Panc1 (cell line): ENCODE measurements around the gene FRMD4A. TPM values are rescaled to one million over a fixed set of nuclear protein-coding genes. Genes with fewer than 3 reads are reported as not detected.

Experiments
- ATAC-seq: fragments of 200-7000 bp; cut with Tn5 transposase; 2 replicates; pipeline ENCODE4 v1.9.1; 2020; ENCODE audit warnings: mild to moderate bottlenecking, moderate library complexity
- BruUV-seq: library from RNA; stranded (reverse); fragments of 400-500 nt; replicated peaks from 2 replicates; lab custom pipeline; 2021; lab: Mats Ljungman, UMichigan
- CTCF ChIA-PET: fragments of 300-600 bp; sonication (Branson Sonifier 250); formaldehyde crosslinking; loops from one replicate; lab custom pipeline; 2022; ENCODE audit warnings: antibody characterized with exemption; lab: Charles Lee
- POLR2A ChIA-PET: fragments of 300-600 bp; sonication (Branson Sonifier 250); formaldehyde crosslinking; loops from one replicate; lab custom pipeline; 2022; ENCODE audit warnings: antibody characterized with exemption; lab: Charles Lee
- DNase-seq: peaks from one replicate; pipeline ENCODE4 v3.0.0-alpha.2; 2010; ENCODE audit warnings: low read depth, low spot score
- H3K27ac ChIP-seq: 2 replicates; pipeline ENCODE4 v1.5.1; 2011; ENCODE audit warnings: mild to moderate bottlenecking, low read length, inconsistent platforms
- H3K27me3 ChIP-seq: fragments of 200-500 bp; sonication (Bioruptor generic); 2 replicates; pipeline ENCODE4 v1.6.0; 2014; ENCODE audit warnings: low read length, inconsistent platforms; ENCODE audit not compliant: control insufficient read depth, insufficient read depth
- H3K36me3 ChIP-seq: fragments of 200-500 bp; sonication (Bioruptor generic); 2 replicates; pipeline ENCODE4 v1.5.1; 2014; ENCODE audit warnings: inconsistent platforms, mild to moderate bottlenecking, low read length, moderate library complexity; ENCODE audit not compliant: control insufficient read depth, insufficient read depth
- H3K4me1 ChIP-seq: 2 replicates; pipeline ENCODE4 v1.5.1; 2011; ENCODE audit warnings: inconsistent platforms, mild to moderate bottlenecking, low read length, moderate library complexity; ENCODE audit not compliant: control insufficient read depth, insufficient read depth
- H3K4me3 ChIP-seq, 2 experiments: 2 replicates each; pipeline ENCODE4 v1.5.1; 2011 to 2012; ENCODE audit warnings: low read depth in 2 of 2, low read length in 2 of 2, mild to moderate bottlenecking in 2 of 2, inconsistent platforms in 1 of 2, moderate library complexity in 1 of 2
- H3K9me3 ChIP-seq: fragments of 200-500 bp; sonication (Bioruptor generic); 2 replicates; pipeline ENCODE4 v1.5.1; 2014; ENCODE audit warnings: low read depth, mild to moderate bottlenecking, inconsistent platforms, low read length, moderate library complexity; ENCODE audit not compliant: control insufficient read depth, insufficient read depth
- POLR2AphosphoS5 ChIP-seq: IDR thresholded peaks from 2 replicates; pipeline ENCODE4 v1.6.1; 2012; ENCODE audit warnings: mild to moderate bottlenecking, low read depth, low read length, moderate library complexity
- SIN3A ChIP-seq: IDR thresholded peaks from 2 replicates; pipeline ENCODE4 v1.6.1; 2012; ENCODE audit warnings: low read depth, mild to moderate bottlenecking, low read length, moderate library complexity, borderline replicate concordance; ENCODE audit not compliant: insufficient read depth
- TCF7L2 ChIP-seq: IDR thresholded peaks from 2 replicates; pipeline ENCODE4 v1.6.1; 2011; ENCODE audit warnings: mild to moderate bottlenecking, low read depth, low read length, inconsistent platforms
- in situ Hi-C: cut with HindIII; loops from 2 replicates; pipeline ENCODE4 v1.10.0; 2016; ENCODE audit warnings: low sequenced_read_pairs, low pct_unique_long_range_greater_than_20kb
- intact Hi-C: fragments of 100-400 bp; cut with micrococcal nuclease; formaldehyde crosslinking; loops from one replicate; pipeline ENCODE4 v1.10.0; 2022; ENCODE audit not compliant: unreplicated experiment
- total RNA-seq: library from RNA; stranded (reverse); gene quantifications from one replicate; pipeline ENCODE4 v1.2.1, GENCODE V29; 2021; ENCODE audit not compliant: unreplicated experiment
- TF ChIP-seq, protein P1 (sequence below), 2 experiments: IDR thresholded peaks; 2 replicates each; pipeline ENCODE4 v1.6.1; 2011 to 2012; ENCODE audit warnings: low read depth in 2 of 2, control low read depth in 1 of 2, low read length in 1 of 2, mild to moderate bottlenecking in 1 of 2, moderate library complexity in 1 of 2; ENCODE audit not compliant: insufficient read depth in 1 of 2
- TF ChIP-seq, protein P2 (sequence below): fragments of 450-650 bp; IDR thresholded peaks from 2 replicates; pipeline ENCODE4 v1.5.1; 2017; ENCODE audit warnings: mild to moderate bottlenecking

The FRMD4A gene
- total RNA-seq, 1 experiment from 2014 or later = 7.1 TPM

DNA sequence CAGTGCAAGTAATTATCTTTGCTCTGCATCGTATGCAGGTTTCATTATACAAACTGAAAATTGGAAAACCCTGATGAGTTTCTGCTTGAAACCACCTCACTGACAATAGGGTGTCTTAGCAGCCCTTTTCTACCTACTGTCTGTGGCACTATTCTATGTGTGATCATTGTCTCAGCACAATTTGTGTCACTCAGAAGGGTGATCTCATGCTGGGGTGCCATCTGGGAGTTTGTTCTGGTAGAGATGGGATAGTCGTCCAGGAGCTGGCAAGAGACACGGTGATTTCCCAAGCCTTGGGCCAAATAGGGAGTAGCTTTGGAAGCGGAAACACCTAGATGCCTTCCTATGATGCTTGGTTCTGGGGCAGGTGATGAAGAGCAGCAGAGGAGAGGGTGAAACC is 186.3 kb downstream of the FRMD4A start:
- no peak for ATAC-seq
- Histone ChIP-seq H3K36me3 (no peaks in the 10 kb centered on the region), H3K4me1 (no peaks in the 10 kb centered on the region), H3K27ac (no peak overlapping the region), H3K27me3 (no peaks in the 10 kb centered on the region), H3K9me3 (no peaks in the 10 kb centered on the region), H3K4me3 (no peak overlapping the region)
- in situ Hi-C loops = no loop called here
- POLR2A ChIA-PET = no interaction called here
- no TSS peak for BruUV-seq
- TF ChIP-seq POLR2AphosphoS5 (no peak), SIN3A (no peak), TCF7L2 (no peak)
- TF ChIP-seq, protein P1, sequence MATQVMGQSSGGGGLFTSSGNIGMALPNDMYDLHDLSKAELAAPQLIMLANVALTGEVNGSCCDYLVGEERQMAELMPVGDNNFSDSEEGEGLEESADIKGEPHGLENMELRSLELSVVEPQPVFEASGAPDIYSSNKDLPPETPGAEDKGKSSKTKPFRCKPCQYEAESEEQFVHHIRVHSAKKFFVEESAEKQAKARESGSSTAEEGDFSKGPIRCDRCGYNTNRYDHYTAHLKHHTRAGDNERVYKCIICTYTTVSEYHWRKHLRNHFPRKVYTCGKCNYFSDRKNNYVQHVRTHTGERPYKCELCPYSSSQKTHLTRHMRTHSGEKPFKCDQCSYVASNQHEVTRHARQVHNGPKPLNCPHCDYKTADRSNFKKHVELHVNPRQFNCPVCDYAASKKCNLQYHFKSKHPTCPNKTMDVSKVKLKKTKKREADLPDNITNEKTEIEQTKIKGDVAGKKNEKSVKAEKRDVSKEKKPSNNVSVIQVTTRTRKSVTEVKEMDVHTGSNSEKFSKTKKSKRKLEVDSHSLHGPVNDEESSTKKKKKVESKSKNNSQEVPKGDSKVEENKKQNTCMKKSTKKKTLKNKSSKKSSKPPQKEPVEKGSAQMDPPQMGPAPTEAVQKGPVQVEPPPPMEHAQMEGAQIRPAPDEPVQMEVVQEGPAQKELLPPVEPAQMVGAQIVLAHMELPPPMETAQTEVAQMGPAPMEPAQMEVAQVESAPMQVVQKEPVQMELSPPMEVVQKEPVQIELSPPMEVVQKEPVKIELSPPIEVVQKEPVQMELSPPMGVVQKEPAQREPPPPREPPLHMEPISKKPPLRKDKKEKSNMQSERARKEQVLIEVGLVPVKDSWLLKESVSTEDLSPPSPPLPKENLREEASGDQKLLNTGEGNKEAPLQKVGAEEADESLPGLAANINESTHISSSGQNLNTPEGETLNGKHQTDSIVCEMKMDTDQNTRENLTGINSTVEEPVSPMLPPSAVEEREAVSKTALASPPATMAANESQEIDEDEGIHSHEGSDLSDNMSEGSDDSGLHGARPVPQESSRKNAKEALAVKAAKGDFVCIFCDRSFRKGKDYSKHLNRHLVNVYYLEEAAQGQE (IDR thresholded peaks at IDR 0.05; ENCODE audit: insufficient read depth in 1 of 2, low read depth in 2 of 2, low read length in 1 of 2) = no peak
- TF ChIP-seq, protein P2, sequence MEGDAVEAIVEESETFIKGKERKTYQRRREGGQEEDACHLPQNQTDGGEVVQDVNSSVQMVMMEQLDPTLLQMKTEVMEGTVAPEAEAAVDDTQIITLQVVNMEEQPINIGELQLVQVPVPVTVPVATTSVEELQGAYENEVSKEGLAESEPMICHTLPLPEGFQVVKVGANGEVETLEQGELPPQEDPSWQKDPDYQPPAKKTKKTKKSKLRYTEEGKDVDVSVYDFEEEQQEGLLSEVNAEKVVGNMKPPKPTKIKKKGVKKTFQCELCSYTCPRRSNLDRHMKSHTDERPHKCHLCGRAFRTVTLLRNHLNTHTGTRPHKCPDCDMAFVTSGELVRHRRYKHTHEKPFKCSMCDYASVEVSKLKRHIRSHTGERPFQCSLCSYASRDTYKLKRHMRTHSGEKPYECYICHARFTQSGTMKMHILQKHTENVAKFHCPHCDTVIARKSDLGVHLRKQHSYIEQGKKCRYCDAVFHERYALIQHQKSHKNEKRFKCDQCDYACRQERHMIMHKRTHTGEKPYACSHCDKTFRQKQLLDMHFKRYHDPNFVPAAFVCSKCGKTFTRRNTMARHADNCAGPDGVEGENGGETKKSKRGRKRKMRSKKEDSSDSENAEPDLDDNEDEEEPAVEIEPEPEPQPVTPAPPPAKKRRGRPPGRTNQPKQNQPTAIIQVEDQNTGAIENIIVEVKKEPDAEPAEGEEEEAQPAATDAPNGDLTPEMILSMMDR = no peak
- intact Hi-C loops = no loop called here
- no peak for DNase-seq
- CTCF ChIA-PET = no interaction called here

DNA sequence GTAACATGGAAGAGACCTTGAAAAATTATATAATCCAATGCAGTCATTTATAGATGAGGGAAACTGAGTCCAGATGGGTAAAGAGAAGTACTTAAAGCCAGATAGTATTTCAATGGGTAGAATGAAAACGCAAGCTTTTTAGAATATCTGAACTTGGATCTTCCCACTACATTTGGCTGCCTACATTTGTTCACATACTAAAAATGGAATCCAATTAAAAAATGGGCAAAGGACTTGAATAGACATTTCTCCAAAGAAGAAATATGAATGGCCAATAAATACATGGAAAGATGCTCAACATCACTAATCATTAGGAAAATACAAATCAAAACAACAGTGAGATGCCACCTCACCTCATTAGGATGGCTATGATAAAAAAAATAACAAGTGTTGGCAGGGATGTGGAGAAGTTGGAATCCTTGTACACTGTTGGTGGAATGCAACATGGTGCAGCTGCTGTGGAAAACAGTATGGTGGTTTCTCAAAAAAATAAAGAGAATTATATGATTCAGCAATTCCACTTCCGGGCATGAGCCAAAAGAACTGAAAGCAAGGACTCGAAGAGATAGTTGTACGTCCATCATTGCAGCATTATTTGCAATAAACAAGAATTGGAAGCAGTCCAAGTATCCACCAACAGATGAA is 188.0 kb downstream of the FRMD4A start:
- Histone ChIP-seq H3K36me3 (no peaks in the 10 kb centered on the region), H3K4me1 (no peaks in the 10 kb centered on the region), H3K27me3 (no peaks in the 10 kb centered on the region), H3K4me3 (no peak overlapping the region), H3K27ac (no peak overlapping the region), H3K9me3 (no peaks in the 10 kb centered on the region)
- no peak for DNase-seq
- intact Hi-C loops = no loop called here
- CTCF ChIA-PET = no interaction called here
- ATAC-seq = no peak
- in situ Hi-C loops = no loop called here
- no peak for TF ChIP-seq TCF7L2
- TF ChIP-seq, protein P2 = no peak
- TF ChIP-seq, protein P1 (IDR thresholded peaks at IDR 0.05; ENCODE audit: insufficient read depth in 1 of 2, low read depth in 2 of 2, low read length in 1 of 2) = no peak
- TF ChIP-seq SIN3A = no peak
- TF ChIP-seq POLR2AphosphoS5 = no peak
- no TSS peak for BruUV-seq
- POLR2A ChIA-PET = no interaction called here
